GM23338 (cell line): ENCODE results near the gene ENTHD1. TPM values are rescaled to one million over a fixed set of nuclear protein-coding genes. Genes with fewer than 3 reads are reported as not detected.
"Not testable (repeated sequence)": the region's sequence is repeated elsewhere in the genome, so short reads cannot be mapped to it uniquely, and the experiment has no call there.

Experiments
- ATAC-seq: fragments of 200-7000 bp; cut with Tn5 transposase; 3 replicates; pipeline ENCODE4 v1.9.1; 2020
- DNase-seq: peaks from one replicate; pipeline ENCODE4 v3.0.0-alpha.2; 2015; ENCODE audit warnings: low spot score
- H2AFZ ChIP-seq: fragments of 200-600 bp; sonication (generic); 2 replicates; pipeline ENCODE4 v1.8.0; 2016; ENCODE audit warnings: antibody characterized with exemption, mild to moderate bottlenecking, moderate library complexity
- H3F3A ChIP-seq: fragments of 200-600 bp; sonication (generic); replicated peaks from 2 replicates; pipeline ENCODE4 v1.8.0; 2017; ENCODE audit warnings: antibody characterized with exemption, mixed run types, low read depth
- H3K27ac ChIP-seq: fragments of 200-600 bp; sonication (generic); 2 replicates; pipeline ENCODE4 v1.6.1; 2016; ENCODE audit warnings: low read depth
- H3K27me3 ChIP-seq: fragments of 200-600 bp; sonication (generic); 2 replicates; pipeline ENCODE4 v1.8.0; 2016; ENCODE audit warnings: mild to moderate bottlenecking, mixed run types, moderate library complexity; ENCODE audit not compliant: insufficient read depth
- H3K36me3 ChIP-seq: fragments of 200-600 bp; sonication (generic); 2 replicates; pipeline ENCODE4 v1.8.0; 2016; ENCODE audit warnings: mild to moderate bottlenecking; ENCODE audit not compliant: insufficient read depth
- H3K4me1 ChIP-seq: fragments of 200-600 bp; sonication (generic); 2 replicates; pipeline ENCODE4 v1.8.0; 2016; ENCODE audit warnings: mild to moderate bottlenecking, moderate library complexity; ENCODE audit not compliant: insufficient read depth
- H3K4me2 ChIP-seq: fragments of 200-600 bp; sonication (generic); 2 replicates; pipeline ENCODE4 v1.7.1; 2017; ENCODE audit warnings: mixed run types
- H3K4me3 ChIP-seq: fragments of 200-600 bp; sonication (generic); 2 replicates; pipeline ENCODE4 v1.6.1; 2016; ENCODE audit warnings: mixed run types
- H3K79me2 ChIP-seq: fragments of 200-600 bp; sonication (generic); replicated peaks from 2 replicates; pipeline ENCODE4 v1.8.0; 2017; ENCODE audit warnings: mild to moderate bottlenecking; ENCODE audit not compliant: insufficient read depth
- H3K9me2 ChIP-seq: fragments of 200-600 bp; sonication (generic); 2 replicates; pipeline ENCODE4 v1.8.0; 2017; ENCODE audit not compliant: insufficient read depth
- H4K20me1 ChIP-seq: fragments of 200-600 bp; sonication (generic); replicated peaks from 2 replicates; pipeline ENCODE4 v1.8.0; 2017; ENCODE audit warnings: mild to moderate bottlenecking; ENCODE audit not compliant: insufficient read depth
- H3K27ac Mint-ChIP-seq: 2 replicates; pipeline ENCODE4 v1.8.0; 2020; ENCODE audit warnings: inconsistent platforms, mild to moderate bottlenecking, moderate library complexity, mixed read lengths
- H3K27me3 Mint-ChIP-seq: 3 replicates; pipeline ENCODE4 v1.8.0; 2022; ENCODE audit warnings: low read depth, mild to moderate bottlenecking, moderate library complexity, mixed read lengths, inconsistent platforms; ENCODE audit not compliant: insufficient read depth, poor library complexity
- H3K36me3 Mint-ChIP-seq: 3 replicates; pipeline ENCODE4 v1.8.0; 2021; ENCODE audit warnings: low read depth, mild to moderate bottlenecking, inconsistent platforms, moderate library complexity, mixed read lengths
- H3K4me1 Mint-ChIP-seq: 3 replicates; pipeline ENCODE4 v1.8.0; 2020; ENCODE audit warnings: mild to moderate bottlenecking, inconsistent platforms, mixed read lengths
- H3K4me3 Mint-ChIP-seq: 3 replicates; pipeline ENCODE4 v1.8.0; 2021; ENCODE audit warnings: moderate library complexity, mild to moderate bottlenecking, inconsistent platforms, mixed read lengths
- H3K9me3 Mint-ChIP-seq: 3 replicates; pipeline ENCODE4 v1.8.0; 2020; ENCODE audit warnings: moderate library complexity, mild to moderate bottlenecking, inconsistent platforms, mixed read lengths
- CREB1 ChIP-seq: fragments of 250-450 bp; sonication (Bioruptor Pico); IDR thresholded peaks from 2 replicates; pipeline ENCODE4 v1.5.0; 2020; ENCODE audit warnings: low read depth, mild to moderate bottlenecking, moderate library complexity
- ETS1 ChIP-seq: IDR thresholded peaks from 2 replicates; pipeline ENCODE4 v1.6.1; 2016; ENCODE audit warnings: antibody characterized with exemption
- EZH2 ChIP-seq: fragments of 200-600 bp; sonication (generic); IDR thresholded peaks from one replicate; pipeline ENCODE4 v1.8.0; 2017; ENCODE audit warnings: antibody characterized with exemption, mild to moderate bottlenecking, low read depth; ENCODE audit not compliant: unreplicated experiment
- JUNB ChIP-seq: IDR thresholded peaks from one replicate; pipeline ENCODE4 v1.6.1; 2016; ENCODE audit warnings: antibody characterized with exemption; ENCODE audit not compliant: unreplicated experiment
- POLR2AphosphoS5 ChIP-seq: IDR thresholded peaks from 2 replicates; pipeline ENCODE4 v1.6.1; 2016; ENCODE audit warnings: antibody characterized with exemption, low read depth
- ZNF114 ChIP-seq: fragments of 250-450 bp; sonication (Bioruptor Pico); IDR thresholded peaks from 2 replicates; pipeline ENCODE4 v1.5.0; 2020; ENCODE audit warnings: mild to moderate bottlenecking, moderate library complexity
- ZNF331 ChIP-seq: fragments of 250-450 bp; sonication (Bioruptor Pico); IDR thresholded peaks from 2 replicates; pipeline ENCODE4 v1.5.0; 2020; ENCODE audit warnings: low read depth, mild to moderate bottlenecking, moderate library complexity
- polyA plus RNA-seq: library from polyadenylated mRNA; unstranded; fragments of >200 nt; fragmentation: Nextera tagmentation; extraction: Ambion mirVana; gene quantifications from 2 replicates; pipeline ENCODE4 v1.2.1, GENCODE V29; 2016
- total RNA-seq: library from RNA; depleted of rRNA; stranded (reverse); fragments of >200 nt; shearing (Covaris generic); gene quantifications from 2 replicates; pipeline ENCODE4 v1.2.3, GENCODE V29; 2014
- TF ChIP-seq, protein P1 (sequence below), 2 experiments: fragments of 200-600 bp in 1 of 2; sonication (generic) in 1 of 2; conservative IDR thresholded peaks; 2 replicates each; pipeline versions ENCODE4 v1.5.1 to v1.6.1; 2016 to 2017; ENCODE audit warnings: antibody characterized with exemption in 2 of 2, low read depth in 2 of 2, mild to moderate bottlenecking in 2 of 2, moderate library complexity in 1 of 2
- TF ChIP-seq, protein P2 (sequence below): fragments of 250-450 bp; sonication (Bioruptor Pico); IDR thresholded peaks from 2 replicates; pipeline ENCODE4 v1.5.0; 2020; ENCODE audit warnings: mild to moderate bottlenecking, moderate library complexity

Gene ENTHD1
- total and polyA plus RNA-seq, 2 experiments from 2014 or later, result not detected

DNA sequence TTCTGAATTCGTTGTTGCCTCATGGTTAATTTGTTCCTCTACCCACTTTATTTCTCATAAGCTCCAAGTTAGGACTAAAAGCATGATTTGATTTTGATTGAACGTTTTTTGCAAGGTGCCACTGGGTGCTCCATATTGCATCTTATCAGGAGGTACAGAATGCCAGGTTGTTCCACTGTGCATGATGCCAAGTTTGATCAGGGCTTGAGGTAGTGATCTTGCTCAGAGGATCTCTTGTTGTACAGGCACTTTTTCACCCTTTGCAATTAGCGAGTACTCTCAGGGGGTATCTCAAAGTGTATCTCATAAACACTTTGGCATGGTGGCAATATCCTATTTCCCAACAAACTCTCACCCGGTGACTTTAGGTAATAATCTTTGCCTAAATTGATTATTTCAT lies 11.3 kb upstream of the ENTHD1 start:
- Mint-ChIP-seq H3K27ac (no peak overlapping the region), H3K4me3 (no peak overlapping the region), H3K9me3 (no peaks in the 10 kb centered on the region), H3K4me1 (peaks cover 16% of the 10 kb centered on the region; the same call in 2 of the 3 replicates), H3K36me3 (no peaks in the 10 kb centered on the region), H3K27me3 (peaks cover 2% of the 10 kb centered on the region)
- Histone ChIP-seq H3K4me3 (no peak overlapping the region), H3K9me2 (no peaks in the 10 kb centered on the region), H3K36me3 (no peaks in the 10 kb centered on the region), H4K20me1 (no peaks in the 10 kb centered on the region), H3K27ac (no peak overlapping the region), H2AFZ (no peak overlapping the region), H3F3A (no peaks in the 10 kb centered on the region), H3K27me3 (no peaks in the 10 kb centered on the region), H3K79me2 (no peaks in the 10 kb centered on the region), H3K4me1 (peaks cover 6% of the 10 kb centered on the region; the same call in 1 of the 2 replicates), H3K4me2 (no peak overlapping the region)
- DNase-seq (no peak), ATAC-seq (no peak)
- no peak for TF ChIP-seq EZH2
- TF ChIP-seq POLR2AphosphoS5, result no peak
- no peak for TF ChIP-seq ZNF114 (CRISPR knock-in tag)
- TF ChIP-seq, protein P1, sequence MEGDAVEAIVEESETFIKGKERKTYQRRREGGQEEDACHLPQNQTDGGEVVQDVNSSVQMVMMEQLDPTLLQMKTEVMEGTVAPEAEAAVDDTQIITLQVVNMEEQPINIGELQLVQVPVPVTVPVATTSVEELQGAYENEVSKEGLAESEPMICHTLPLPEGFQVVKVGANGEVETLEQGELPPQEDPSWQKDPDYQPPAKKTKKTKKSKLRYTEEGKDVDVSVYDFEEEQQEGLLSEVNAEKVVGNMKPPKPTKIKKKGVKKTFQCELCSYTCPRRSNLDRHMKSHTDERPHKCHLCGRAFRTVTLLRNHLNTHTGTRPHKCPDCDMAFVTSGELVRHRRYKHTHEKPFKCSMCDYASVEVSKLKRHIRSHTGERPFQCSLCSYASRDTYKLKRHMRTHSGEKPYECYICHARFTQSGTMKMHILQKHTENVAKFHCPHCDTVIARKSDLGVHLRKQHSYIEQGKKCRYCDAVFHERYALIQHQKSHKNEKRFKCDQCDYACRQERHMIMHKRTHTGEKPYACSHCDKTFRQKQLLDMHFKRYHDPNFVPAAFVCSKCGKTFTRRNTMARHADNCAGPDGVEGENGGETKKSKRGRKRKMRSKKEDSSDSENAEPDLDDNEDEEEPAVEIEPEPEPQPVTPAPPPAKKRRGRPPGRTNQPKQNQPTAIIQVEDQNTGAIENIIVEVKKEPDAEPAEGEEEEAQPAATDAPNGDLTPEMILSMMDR (conservative IDR thresholded peaks at IDR 0.05; ENCODE audit: low read depth in 2 of 2), result no peak
- TF ChIP-seq JUNB, result no peak
- TF ChIP-seq, protein P2, sequence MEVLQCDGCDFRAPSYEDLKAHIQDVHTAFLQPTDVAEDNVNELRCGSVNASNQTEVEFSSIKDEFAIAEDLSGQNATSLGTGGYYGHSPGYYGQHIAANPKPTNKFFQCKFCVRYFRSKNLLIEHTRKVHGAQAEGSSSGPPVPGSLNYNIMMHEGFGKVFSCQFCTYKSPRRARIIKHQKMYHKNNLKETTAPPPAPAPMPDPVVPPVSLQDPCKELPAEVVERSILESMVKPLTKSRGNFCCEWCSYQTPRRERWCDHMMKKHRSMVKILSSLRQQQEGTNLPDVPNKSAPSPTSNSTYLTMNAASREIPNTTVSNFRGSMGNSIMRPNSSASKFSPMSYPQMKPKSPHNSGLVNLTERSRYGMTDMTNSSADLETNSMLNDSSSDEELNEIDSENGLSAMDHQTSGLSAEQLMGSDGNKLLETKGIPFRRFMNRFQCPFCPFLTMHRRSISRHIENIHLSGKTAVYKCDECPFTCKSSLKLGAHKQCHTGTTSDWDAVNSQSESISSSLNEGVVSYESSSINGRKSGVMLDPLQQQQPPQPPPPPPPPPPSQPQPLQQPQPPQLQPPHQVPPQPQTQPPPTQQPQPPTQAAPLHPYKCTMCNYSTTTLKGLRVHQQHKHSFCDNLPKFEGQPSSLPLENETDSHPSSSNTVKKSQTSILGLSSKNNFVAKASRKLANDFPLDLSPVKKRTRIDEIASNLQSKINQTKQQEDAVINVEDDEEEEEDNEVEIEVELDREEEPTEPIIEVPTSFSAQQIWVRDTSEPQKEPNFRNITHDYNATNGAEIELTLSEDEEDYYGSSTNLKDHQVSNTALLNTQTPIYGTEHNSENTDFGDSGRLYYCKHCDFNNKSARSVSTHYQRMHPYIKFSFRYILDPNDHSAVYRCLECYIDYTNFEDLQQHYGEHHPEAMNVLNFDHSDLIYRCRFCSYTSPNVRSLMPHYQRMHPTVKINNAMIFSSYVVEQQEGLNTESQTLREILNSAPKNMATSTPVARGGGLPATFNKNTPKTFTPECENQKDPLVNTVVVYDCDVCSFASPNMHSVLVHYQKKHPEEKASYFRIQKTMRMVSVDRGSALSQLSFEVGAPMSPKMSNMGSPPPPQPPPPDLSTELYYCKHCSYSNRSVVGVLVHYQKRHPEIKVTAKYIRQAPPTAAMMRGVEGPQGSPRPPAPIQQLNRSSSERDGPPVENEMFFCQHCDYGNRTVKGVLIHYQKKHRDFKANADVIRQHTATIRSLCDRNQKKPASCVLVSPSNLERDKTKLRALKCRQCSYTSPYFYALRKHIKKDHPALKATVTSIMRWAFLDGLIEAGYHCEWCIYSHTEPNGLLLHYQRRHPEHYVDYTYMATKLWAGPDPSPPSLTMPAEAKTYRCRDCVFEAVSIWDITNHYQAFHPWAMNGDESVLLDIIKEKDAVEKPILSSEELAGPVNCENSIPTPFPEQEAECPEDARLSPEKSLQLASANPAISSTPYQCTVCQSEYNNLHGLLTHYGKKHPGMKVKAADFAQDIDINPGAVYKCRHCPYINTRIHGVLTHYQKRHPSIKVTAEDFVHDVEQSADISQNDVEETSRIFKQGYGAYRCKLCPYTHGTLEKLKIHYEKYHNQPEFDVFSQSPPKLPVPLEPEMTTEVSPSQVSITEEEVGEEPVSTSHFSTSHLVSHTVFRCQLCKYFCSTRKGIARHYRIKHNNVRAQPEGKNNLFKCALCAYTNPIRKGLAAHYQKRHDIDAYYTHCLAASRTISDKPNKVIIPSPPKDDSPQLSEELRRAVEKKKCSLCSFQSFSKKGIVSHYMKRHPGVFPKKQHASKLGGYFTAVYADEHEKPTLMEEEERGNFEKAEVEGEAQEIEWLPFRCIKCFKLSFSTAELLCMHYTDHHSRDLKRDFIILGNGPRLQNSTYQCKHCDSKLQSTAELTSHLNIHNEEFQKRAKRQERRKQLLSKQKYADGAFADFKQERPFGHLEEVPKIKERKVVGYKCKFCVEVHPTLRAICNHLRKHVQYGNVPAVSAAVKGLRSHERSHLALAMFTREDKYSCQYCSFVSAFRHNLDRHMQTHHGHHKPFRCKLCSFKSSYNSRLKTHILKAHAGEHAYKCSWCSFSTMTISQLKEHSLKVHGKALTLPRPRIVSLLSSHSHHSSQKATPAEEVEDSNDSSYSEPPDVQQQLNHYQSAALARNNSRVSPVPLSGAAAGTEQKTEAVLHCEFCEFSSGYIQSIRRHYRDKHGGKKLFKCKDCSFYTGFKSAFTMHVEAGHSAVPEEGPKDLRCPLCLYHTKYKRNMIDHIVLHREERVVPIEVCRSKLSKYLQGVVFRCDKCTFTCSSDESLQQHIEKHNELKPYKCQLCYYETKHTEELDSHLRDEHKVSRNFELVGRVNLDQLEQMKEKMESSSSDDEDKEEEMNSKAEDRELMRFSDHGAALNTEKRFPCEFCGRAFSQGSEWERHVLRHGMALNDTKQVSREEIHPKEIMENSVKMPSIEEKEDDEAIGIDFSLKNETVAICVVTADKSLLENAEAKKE (CRISPR knock-in tag), result no peak
- TF ChIP-seq ETS1, result no peak
- TF ChIP-seq ZNF331 (CRISPR knock-in tag), result no peak
- no peak for TF ChIP-seq CREB1 (CRISPR knock-in tag)

DNA sequence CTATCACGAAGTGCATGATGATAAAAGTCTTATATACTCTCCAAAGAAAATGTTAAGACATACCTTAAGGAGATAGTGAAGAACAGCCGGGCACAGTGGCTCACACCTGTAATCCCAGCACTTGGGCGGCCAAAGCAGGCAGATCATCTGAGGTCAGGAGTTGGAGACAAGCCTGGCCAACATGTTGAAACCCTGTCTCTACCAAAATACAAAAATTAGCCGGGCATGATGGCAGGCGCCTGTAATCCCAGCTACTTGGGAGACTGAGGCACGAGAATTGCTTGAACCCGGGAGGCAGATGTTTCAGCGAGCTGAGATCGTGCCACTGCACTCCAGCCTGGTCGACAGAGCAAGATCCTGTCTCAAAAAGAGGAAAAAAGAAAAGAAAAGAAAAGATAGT lies 10.5 kb upstream of the ENTHD1 start:
- not testable (repeated sequence) for H2AFZ ChIP-seq, H3K27ac ChIP-seq, H3K27me3 ChIP-seq, H3F3A ChIP-seq, DNase-seq, H3K36me3 ChIP-seq, H3K4me1 ChIP-seq, H3K9me3 Mint-ChIP-seq, H3K9me2 ChIP-seq, H3K79me2 ChIP-seq, H4K20me1 ChIP-seq, ATAC-seq, H3K4me3 ChIP-seq, H3K27me3 Mint-ChIP-seq, H3K4me2 ChIP-seq, H3K4me3 Mint-ChIP-seq, H3K36me3 Mint-ChIP-seq, H3K27ac Mint-ChIP-seq
- peaks cover 16% of the 10 kb centered on the region; the same call in 2 of the 3 replicates for H3K4me1 Mint-ChIP-seq
